HUES48 (cell line): ENCODE results near the gene PSG3.
"Not testable (repeated sequence)": the region's sequence is repeated elsewhere in the genome, so short reads cannot be mapped to it uniquely, and the experiment has no call there.

ENCODE experiments used
- H3K27ac ChIP-seq: one replicate; pipeline ENCODE4 v1.7.0; 2013; ENCODE audit warnings: low read depth, low read length, inconsistent platforms
- H3K27me3 ChIP-seq: 2 replicates; pipeline ENCODE4 v1.6.1; 2013; ENCODE audit warnings: mild to moderate bottlenecking, low read length; ENCODE audit not compliant: control insufficient read depth, insufficient read depth
- H3K36me3 ChIP-seq: 2 replicates; pipeline ENCODE4 v1.6.1; 2013; ENCODE audit warnings: low read length; ENCODE audit not compliant: control insufficient read depth, insufficient read depth
- H3K4me1 ChIP-seq: 2 replicates; pipeline ENCODE4 v1.6.1; 2013; ENCODE audit warnings: mild to moderate bottlenecking, low read length; ENCODE audit not compliant: control insufficient read depth, insufficient read depth
- H3K4me3 ChIP-seq: 2 replicates; pipeline ENCODE4 v1.5.1; 2013; ENCODE audit warnings: mild to moderate bottlenecking, low read depth, low read length
- H3K9ac ChIP-seq: 2 replicates; pipeline ENCODE4 v1.6.1; 2013; ENCODE audit warnings: mild to moderate bottlenecking, low read depth, low read length, moderate library complexity
- H3K9me3 ChIP-seq: 2 replicates; pipeline ENCODE4 v1.6.1; 2013; ENCODE audit warnings: low read length; ENCODE audit not compliant: control insufficient read depth, insufficient read depth

PSG3 gene

DNA sequence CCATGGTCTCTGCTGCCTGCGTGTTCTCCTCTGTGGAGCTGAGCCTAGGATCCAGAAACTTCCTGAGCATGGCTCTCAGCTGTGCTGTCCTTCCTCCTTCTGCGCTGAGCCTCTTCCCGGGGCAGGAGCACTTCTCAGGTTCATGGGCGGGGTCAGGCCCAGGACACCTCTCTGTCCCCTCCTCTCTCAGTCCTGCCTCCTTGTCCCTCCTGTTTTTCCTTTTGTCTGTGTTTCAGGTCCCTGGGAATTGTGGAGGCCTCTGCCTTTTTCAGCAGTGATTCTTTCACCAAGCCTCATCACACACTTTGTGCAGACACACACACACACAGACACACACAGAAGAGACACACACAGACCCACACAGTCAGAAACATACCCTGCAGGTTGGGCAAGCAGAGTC is at the start of gene PSG3:
TSS of gene PSG3 (minus strand) at position 101 of the 400 bp plus-strand sequence. CDS start at position 4, 97 bp downstream.
- H3K9ac ChIP-seq, H3K27ac ChIP-seq, H3K4me3 ChIP-seq, H3K36me3 ChIP-seq, H3K27me3 ChIP-seq, H3K4me1 ChIP-seq: not testable (repeated sequence)
- peaks cover 10% of the 10 kb centered on the region; the same call in 1 of the 2 replicates for H3K9me3 ChIP-seq

DNA sequence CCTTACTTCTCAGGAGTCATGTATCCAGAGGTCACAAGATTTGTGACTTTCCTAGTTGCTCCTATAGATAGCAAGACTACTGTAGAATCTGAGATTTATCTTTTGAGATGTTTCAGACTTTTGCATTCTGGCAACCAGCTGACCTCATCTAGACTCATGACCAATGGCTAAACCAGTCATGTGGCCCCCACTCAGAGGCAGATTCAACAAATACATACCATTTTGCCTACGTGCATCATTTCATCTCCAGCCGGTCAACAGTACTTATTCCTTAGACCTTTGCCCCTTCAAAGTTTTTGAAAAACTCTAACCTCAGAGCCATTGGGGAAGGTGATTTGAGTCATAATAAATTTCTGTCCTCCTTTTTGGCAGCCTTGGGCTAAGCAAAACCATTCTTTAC is 48.5 kb upstream of the PSG3 start:
- H3K27ac ChIP-seq = not testable (repeated sequence)

DNA sequence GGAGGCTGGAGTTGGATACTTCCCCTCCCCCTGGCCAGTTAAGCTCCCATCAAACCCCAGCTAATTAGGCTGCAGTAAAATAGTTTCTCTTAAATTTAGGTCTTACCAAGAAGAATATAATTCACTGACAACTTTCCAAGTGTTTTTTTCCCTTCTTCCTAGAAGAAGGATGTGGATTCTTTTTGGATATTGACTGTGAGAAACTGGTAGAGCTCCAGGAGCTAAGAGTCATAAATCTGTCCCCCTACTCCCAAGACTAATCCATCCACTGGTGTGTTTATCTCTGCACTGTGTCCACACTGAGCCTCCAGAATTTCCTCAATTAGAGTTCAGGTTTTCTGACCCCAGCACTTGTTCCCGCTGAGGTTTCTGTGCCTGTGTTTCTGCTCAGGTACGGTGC is 47.5 kb upstream of the PSG3 start:
- not testable (repeated sequence) for H3K36me3 ChIP-seq, H3K27ac ChIP-seq, H3K4me3 ChIP-seq, H3K9ac ChIP-seq, H3K4me1 ChIP-seq, H3K27me3 ChIP-seq
- H3K9me3 ChIP-seq = peaks cover 19% of the 10 kb centered on the region

More for the DNA sequence above, 48.5 kb upstream of the PSG3 start:
- peaks cover 25% of the 10 kb centered on the region for H3K9me3 ChIP-seq
- H3K9ac ChIP-seq, H3K36me3 ChIP-seq, H3K27me3 ChIP-seq, H3K4me1 ChIP-seq, H3K4me3 ChIP-seq: not testable (repeated sequence)

DNA sequence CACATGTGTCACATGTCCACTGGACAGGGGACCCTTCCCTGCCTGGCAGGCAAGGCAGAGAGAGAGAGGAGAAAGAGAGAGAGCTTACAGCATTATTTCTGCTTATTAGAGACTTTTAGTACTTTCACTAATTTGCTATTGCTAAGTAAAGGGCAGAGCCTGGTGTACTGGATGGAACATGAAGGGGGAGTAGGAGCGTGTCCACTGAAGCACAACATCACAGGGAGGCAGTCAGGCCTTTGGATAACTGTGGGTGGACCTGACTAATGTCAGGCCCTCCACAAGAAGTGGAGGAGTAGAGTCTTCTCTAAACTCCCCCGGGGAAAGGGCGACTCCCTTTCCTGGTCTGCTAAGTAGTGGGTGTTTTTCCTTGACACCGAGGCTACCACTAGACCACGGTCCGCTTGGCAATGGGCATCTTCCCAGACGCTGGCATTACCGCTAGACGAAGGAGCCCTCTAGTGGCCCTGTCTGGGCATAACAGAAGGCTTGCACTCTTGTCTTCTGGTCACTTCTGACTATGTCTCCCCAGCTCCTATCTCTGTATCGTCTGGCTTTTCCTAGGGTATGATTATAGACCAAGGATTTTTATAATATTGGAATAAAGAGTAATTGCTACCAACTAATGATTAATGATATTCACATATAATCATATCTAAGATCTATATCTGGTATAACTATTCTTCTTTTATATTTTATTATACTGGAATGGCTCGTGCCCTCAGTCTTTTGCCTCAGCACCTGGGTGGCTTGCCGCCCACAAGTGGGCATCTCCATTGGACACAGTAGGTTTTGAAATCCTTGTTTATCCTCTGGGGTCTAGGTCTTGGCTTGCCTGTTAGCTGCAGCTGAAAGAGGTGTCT is 36.7 kb upstream of the PSG3 start:
- not testable (repeated sequence) for H3K4me3 ChIP-seq, H3K27ac ChIP-seq, H3K4me1 ChIP-seq, H3K36me3 ChIP-seq, H3K27me3 ChIP-seq, H3K9ac ChIP-seq
- H3K9me3 ChIP-seq = peaks cover 19% of the 10 kb centered on the region

DNA sequence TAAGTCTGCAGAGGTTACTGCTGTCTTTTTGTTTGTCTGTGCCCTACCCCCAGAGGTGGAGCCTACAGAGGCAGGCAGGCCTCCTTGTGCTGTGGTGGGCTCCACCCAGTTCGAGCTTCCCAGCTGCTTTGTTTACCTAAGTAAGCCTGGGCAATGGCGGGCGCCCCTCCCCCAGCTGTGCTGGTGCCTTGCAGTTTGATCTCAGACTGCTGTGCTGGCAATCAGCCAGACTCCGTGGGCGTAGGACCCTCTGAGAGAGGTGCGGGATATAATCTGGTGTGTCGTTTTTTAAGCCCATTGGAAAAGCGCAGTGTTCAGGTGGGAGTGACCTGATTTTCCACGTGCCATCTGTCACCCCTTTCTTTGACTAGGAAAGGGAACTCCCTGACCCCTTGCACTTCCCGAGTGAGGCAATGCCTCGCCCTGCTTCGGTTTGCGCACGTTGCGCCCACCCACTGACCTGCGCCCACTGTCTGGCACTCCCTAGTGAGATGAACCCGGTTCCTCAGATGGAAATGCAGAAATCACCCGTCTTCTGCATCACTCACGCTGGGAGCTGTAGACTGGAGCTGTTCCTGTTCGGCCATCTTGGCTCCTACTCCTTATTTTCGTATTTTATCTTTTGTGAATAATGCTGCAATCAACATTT is 34.4 kb upstream of the PSG3 start:
- H3K27me3 ChIP-seq, H3K9ac ChIP-seq, H3K36me3 ChIP-seq, H3K4me1 ChIP-seq, H3K27ac ChIP-seq: not testable (repeated sequence)
- 0 out of 2 replicates have a peak overlapping the region, but pooled peaks have one; percentile 8 for H3K4me3 ChIP-seq
- H3K9me3 ChIP-seq = peaks cover 16% of the 10 kb centered on the region

DNA sequence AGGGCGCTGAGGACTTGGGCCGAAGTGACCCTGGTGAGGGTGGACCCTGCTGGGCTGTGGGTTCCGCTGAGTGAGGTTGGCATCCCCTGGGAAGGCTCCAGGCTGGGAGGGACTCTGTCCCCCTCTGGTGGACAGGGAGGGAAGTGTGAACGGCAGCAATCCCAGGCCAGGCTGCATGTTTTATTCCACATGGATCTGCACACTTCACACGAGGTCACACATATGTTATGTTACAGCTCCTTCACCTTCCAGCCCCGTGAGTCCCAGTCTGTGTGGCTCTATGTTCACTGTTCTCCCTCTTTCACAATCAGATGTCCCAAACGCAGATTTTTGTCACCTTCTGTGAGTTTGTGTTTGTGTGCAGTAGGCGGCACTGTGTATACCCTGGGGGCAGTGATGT is 27.0 kb upstream of the PSG3 start:
- not testable (repeated sequence) for H3K27ac ChIP-seq, H3K4me1 ChIP-seq, H3K27me3 ChIP-seq, H3K4me3 ChIP-seq, H3K36me3 ChIP-seq, H3K9ac ChIP-seq
- peaks cover 12% of the 10 kb centered on the region for H3K9me3 ChIP-seq

DNA sequence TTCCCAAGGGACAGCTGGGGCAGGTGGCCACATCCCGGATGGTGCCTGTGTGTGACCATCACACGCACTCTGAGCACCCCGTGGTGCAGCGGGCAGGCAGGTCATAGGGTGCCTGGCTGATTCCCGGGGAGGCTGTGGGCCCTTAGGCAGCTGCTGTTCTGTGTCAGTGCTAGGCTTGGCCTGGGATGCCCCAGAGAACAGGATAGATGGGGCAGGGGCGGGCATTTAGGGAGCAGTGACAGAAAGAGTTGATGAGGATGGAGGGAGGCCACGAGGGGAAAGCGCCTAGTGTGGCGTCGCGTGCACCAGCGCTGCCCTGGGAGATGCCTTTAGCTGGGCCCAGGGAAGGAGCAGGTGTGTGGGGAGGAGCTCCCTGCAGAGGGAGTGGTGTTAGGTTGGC is 26.6 kb upstream of the PSG3 start:
- not testable (repeated sequence) for H3K4me1 ChIP-seq, H3K36me3 ChIP-seq, H3K27me3 ChIP-seq, H3K27ac ChIP-seq, H3K9ac ChIP-seq, H3K4me3 ChIP-seq
- H3K9me3 ChIP-seq = peaks cover 12% of the 10 kb centered on the region

DNA sequence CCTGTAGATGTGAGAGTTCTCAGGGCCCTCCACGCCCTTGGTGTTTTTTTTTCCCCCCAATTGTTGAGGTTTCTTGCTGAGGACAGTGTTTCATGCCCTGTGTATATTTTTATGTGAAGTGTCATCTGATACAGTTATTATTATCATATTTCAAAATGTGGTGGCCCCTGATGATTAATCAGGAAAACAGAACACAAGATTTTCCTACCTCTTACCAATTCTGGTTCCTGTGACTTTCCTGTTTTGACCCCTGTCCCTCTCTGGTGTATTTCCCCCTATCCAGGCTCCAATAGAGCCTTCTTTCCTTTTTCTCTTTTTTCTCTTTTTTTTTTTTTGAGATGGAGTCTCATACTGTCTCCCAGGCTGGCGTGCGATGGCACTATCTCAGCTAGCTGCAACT is 24.6 kb upstream of the PSG3 start:
- no peak overlapping the region for H3K9ac ChIP-seq
- no peaks in the 10 kb centered on the region for H3K4me1 ChIP-seq
- no peaks in the 10 kb centered on the region for H3K27me3 ChIP-seq
- no peak overlapping the region for H3K4me3 ChIP-seq
- no peaks in the 10 kb centered on the region for H3K36me3 ChIP-seq
- peaks cover 12% of the 10 kb centered on the region for H3K9me3 ChIP-seq
- H3K27ac ChIP-seq = no peak overlapping the region

DNA sequence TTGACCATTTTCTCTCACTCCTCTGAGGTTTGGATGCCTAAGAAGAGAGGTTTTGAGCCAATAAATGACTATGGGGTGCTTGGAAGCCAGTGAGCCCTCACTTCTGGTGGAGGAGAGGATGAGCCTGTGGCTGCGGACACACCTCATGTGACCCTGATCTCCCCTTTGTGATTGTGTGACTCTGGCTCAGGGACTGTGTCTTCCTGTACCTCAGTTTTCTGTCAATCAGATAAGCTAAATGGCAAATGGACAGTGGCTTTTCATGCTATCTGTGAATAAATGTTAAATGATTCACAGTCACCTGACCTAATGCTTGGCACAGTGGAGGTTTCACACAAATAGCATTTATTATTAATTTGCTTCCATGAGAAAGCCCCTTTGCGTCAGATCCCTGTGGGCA is 22.5 kb upstream of the PSG3 start:
- no peak overlapping the region for H3K9ac ChIP-seq
- no peaks in the 10 kb centered on the region for H3K27me3 ChIP-seq
- H3K4me3 ChIP-seq = no peak overlapping the region
- H3K27ac ChIP-seq = no peak overlapping the region
- H3K36me3 ChIP-seq = no peaks in the 10 kb centered on the region
- H3K9me3 ChIP-seq = peaks cover 15% of the 10 kb centered on the region
- no peaks in the 10 kb centered on the region for H3K4me1 ChIP-seq

DNA sequence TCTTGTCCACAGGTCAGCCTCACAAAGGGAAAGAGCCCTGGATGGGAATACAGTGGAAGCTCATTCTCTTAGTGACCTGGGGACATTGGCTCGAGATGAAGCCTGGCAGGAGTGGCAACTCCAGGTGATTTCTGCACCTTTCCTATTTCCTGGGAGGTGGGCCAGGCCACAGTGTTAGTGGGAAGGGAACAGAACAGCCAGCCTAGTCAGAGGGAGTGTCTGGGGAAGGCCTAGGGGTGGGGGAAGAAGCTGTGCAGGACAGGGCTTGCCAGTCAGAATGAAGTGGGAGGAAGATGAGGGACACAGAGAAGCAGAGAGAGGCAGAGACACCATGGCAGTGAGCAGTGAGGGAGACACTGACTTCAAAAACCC is 21.6 kb upstream of the PSG3 start:
- H3K9ac ChIP-seq, H3K27ac ChIP-seq, H3K27me3 ChIP-seq, H3K36me3 ChIP-seq, H3K4me3 ChIP-seq, H3K4me1 ChIP-seq: not testable (repeated sequence)
- peaks cover 15% of the 10 kb centered on the region for H3K9me3 ChIP-seq
